GM12892 (cell line): ENCODE results near the gene MMP20.

ENCODE experiments used
- POLR2A ChIP-seq: IDR thresholded peaks from 2 replicates; pipeline ENCODE4 v1.6.1; 2011; ENCODE audit warnings: low read depth, low read length, control low read depth
- POLR2AphosphoS5 ChIP-seq: IDR thresholded peaks from 2 replicates; pipeline ENCODE4 v1.6.1; 2011; ENCODE audit warnings: low read depth, low read length, control low read depth
- TAF1 ChIP-seq: IDR thresholded peaks from 2 replicates; pipeline ENCODE4 v1.6.1; 2011; ENCODE audit warnings: low read depth, mild to moderate bottlenecking, control low read depth, low read length, borderline replicate concordance

DNA sequence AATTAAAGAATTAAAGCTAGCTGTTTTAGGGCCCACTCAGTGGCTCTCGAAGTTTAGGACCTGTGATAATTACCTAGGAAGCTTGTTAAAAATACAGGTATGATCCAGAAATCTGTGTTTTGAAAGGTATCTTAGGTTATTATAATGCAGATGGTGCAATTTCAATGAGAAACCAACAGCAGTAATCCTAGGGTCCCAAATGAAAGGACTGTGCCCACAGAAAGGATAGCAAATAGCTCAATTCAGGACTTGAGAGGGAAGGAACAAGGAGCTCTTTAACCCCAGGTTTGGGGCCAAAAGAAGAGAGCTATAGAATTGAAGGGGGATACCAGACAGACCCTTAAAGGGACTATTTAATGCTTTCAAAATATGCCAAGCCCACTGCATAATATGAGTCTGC lies 11.7 kb downstream of the MMP20 start:
- TF ChIP-seq POLR2A = no peak
- TF ChIP-seq POLR2AphosphoS5 = no peak
- no peak for TF ChIP-seq TAF1
